ENCODE results near the gene SON.

- TF ChIP-seq CTCF (IDR thresholded peaks at IDR 0.05; ENCODE audit: insufficient read depth, low read length, poor library complexity, severe bottlenecking) = no peak
- TF ChIP-seq EZH2phosphoT487 (conservative IDR thresholded peaks at IDR 0.05; ENCODE audit: low read length) = no peak
Measured at GRCh38 chr21:33562389-33562788, 19.6 kb downstream of the SON start.
